ENCODE measurements around the gene TSPAN7.

Gene TSPAN7

GRCh38 chrX:38577738-38578137, 16.4 kb downstream of the TSPAN7 start:
- TF ChIP-seq, protein P1, sequence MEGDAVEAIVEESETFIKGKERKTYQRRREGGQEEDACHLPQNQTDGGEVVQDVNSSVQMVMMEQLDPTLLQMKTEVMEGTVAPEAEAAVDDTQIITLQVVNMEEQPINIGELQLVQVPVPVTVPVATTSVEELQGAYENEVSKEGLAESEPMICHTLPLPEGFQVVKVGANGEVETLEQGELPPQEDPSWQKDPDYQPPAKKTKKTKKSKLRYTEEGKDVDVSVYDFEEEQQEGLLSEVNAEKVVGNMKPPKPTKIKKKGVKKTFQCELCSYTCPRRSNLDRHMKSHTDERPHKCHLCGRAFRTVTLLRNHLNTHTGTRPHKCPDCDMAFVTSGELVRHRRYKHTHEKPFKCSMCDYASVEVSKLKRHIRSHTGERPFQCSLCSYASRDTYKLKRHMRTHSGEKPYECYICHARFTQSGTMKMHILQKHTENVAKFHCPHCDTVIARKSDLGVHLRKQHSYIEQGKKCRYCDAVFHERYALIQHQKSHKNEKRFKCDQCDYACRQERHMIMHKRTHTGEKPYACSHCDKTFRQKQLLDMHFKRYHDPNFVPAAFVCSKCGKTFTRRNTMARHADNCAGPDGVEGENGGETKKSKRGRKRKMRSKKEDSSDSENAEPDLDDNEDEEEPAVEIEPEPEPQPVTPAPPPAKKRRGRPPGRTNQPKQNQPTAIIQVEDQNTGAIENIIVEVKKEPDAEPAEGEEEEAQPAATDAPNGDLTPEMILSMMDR (IDR thresholded peaks at IDR 0.05; ENCODE audit: low read depth, low read length): no peak
- in situ Hi-C loops (cut with HindIII; ENCODE audit: low sequenced_read_pairs): no loop called here
- H3K4me3 ChIP-seq (ENCODE audit: low read depth, low read length): no peak overlapping the region
- no peak for DNase-seq (ENCODE audit: low read depth, low spot score)

GRCh38 chrX:38578167-38578566, 16.8 kb downstream of the TSPAN7 start:
- in situ Hi-C loops (cut with HindIII; ENCODE audit: low sequenced_read_pairs): no loop called here
- TF ChIP-seq, protein P1 (IDR thresholded peaks at IDR 0.05; ENCODE audit: low read depth, low read length): no peak

GRCh38 chrX:38583181-38583580, 21.8 kb downstream of the TSPAN7 start:
- TF ChIP-seq, protein P1 (IDR thresholded peaks at IDR 0.05; ENCODE audit: low read depth, low read length): no peak
- in situ Hi-C loops (cut with HindIII; ENCODE audit: low sequenced_read_pairs): no loop called here

More at GRCh38 chrX:38578167-38578566, 16.8 kb downstream of the TSPAN7 start:
- no peak for DNase-seq (ENCODE audit: low read depth, low spot score)
- no peak overlapping the region for H3K4me3 ChIP-seq (ENCODE audit: low read depth, low read length)

GRCh38 chrX:38594434-38594833, 33.1 kb downstream of the TSPAN7 start:
- H3K4me3 ChIP-seq (ENCODE audit: low read depth, low read length): no peak overlapping the region
- DNase-seq (ENCODE audit: low read depth, low spot score): no peak
- in situ Hi-C loops (cut with HindIII; ENCODE audit: low sequenced_read_pairs): no loop called here
- TF ChIP-seq, protein P1 (IDR thresholded peaks at IDR 0.05; ENCODE audit: low read depth, low read length): no peak

More at GRCh38 chrX:38583181-38583580, 21.8 kb downstream of the TSPAN7 start:
- no peak overlapping the region for H3K4me3 ChIP-seq (ENCODE audit: low read depth, low read length)
- DNase-seq (ENCODE audit: low read depth, low spot score): no peak

GRCh38 chrX:38595801-38596200, 34.5 kb downstream of the TSPAN7 start:
- DNase-seq (ENCODE audit: low read depth, low spot score): no peak
- TF ChIP-seq, protein P1 (IDR thresholded peaks at IDR 0.05; ENCODE audit: low read depth, low read length): no peak
- H3K4me3 ChIP-seq (ENCODE audit: low read depth, low read length): no peak overlapping the region
- in situ Hi-C loops (cut with HindIII; ENCODE audit: low sequenced_read_pairs): no loop called here

DNA sequence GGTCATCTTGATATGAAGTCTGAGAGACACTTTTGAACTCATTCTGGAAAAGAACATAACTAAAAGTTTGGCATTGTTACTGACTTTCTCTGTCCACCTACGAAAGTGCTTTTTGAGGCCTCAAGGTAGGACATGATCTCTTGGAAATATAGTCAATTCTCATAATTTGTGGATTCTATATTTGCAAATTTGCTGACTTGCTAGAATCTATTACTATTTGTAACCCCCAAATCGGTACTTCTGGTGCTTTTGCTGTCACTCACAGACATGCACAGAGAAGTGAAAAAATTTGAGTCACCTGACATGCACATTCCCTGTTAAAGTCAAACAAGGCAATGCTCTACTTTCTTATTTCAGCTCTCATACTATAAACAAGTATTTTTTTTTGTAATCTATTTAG, 35.6 kb downstream of the TSPAN7 start:
- H3K4me3 ChIP-seq (ENCODE audit: low read depth, low read length): no peak overlapping the region
- TF ChIP-seq, protein P1 (IDR thresholded peaks at IDR 0.05; ENCODE audit: low read depth, low read length): no peak

More for the DNA sequence above, 35.6 kb downstream of the TSPAN7 start:
- in situ Hi-C loops (cut with HindIII; ENCODE audit: low sequenced_read_pairs): no loop called here
- no peak for DNase-seq (ENCODE audit: low read depth, low spot score)
